Natural killer cell (primary cell): ENCODE results near the gene CDC42EP4. TPM values are rescaled to one million over a fixed set of nuclear protein-coding genes. Genes with fewer than 3 reads are reported as not detected.

Experiments used
- ATAC-seq, 3 donors: fragments of 150-1000 bp in 2 of 3; fragments of 200-7000 bp in 1 of 3; cut with Tn5 transposase; 1 replicate in 1 of 3; 2 replicates in 2 of 3; pipeline ENCODE4 v1.10.0; 2021; ENCODE audit warnings: mild to moderate bottlenecking in 2 of 3, moderate library complexity in 2 of 3
- DNase-seq, 2 donors: peaks; one replicate each; pipeline versions ENCODE4 v3.0.0 to v3.0.0-alpha.2; 2013 to 2021; ENCODE audit warnings: mixed read lengths in 1 of 2
- H3K27ac ChIP-seq: one replicate; pipeline ENCODE4 v1.5.1; 2013; ENCODE audit warnings: mild to moderate bottlenecking, low read length
- H3K27me3 ChIP-seq: one replicate; pipeline ENCODE4 v1.6.1; 2013; ENCODE audit warnings: low read length; ENCODE audit not compliant: control insufficient read depth, insufficient read depth
- H3K36me3 ChIP-seq: one replicate; pipeline ENCODE4 v1.6.1; 2013; ENCODE audit warnings: low read length; ENCODE audit not compliant: control insufficient read depth, insufficient read depth
- H3K4me1 ChIP-seq: one replicate; pipeline ENCODE4 v1.6.1; 2013; ENCODE audit warnings: low read length; ENCODE audit not compliant: control insufficient read depth, insufficient read depth
- H3K4me3 ChIP-seq: one replicate; pipeline ENCODE4 v1.5.1; 2013; ENCODE audit warnings: low read length
- H3K9me3 ChIP-seq: one replicate; pipeline ENCODE4 v1.6.1; 2013; ENCODE audit warnings: low read length; ENCODE audit not compliant: control insufficient read depth, insufficient read depth
- H3K27ac Mint-ChIP-seq, 2 donors: one replicate each; pipeline ENCODE4 v1.8.0; 2022; ENCODE audit warnings: mild to moderate bottlenecking in 2 of 2, mixed read lengths in 2 of 2, moderate library complexity in 1 of 2
- H3K27me3 Mint-ChIP-seq, 2 donors: one replicate each; pipeline ENCODE4 v1.8.0; 2022; ENCODE audit warnings: low read depth in 2 of 2, mixed read lengths in 2 of 2
- H3K36me3 Mint-ChIP-seq: one replicate; pipeline ENCODE4 v1.8.0; 2022; ENCODE audit warnings: mixed read lengths
- H3K4me1 Mint-ChIP-seq, 2 donors: one replicate each; pipeline ENCODE4 v1.8.0; 2022; ENCODE audit warnings: mixed read lengths in 2 of 2
- H3K4me3 Mint-ChIP-seq: one replicate; pipeline ENCODE4 v1.8.0; 2022; ENCODE audit warnings: mild to moderate bottlenecking, moderate library complexity, mixed read lengths
- H3K9me3 Mint-ChIP-seq, 2 donors: one replicate each; pipeline ENCODE4 v1.8.0; 2022; ENCODE audit warnings: mixed read lengths in 2 of 2
- CTCF ChIP-seq: fragments of 200-600 bp; IDR thresholded peaks from one replicate; pipeline ENCODE4 v1.8.0; 2022; ENCODE audit warnings: antibody characterized with exemption
- WGBS: methylation state at CpG from one replicate; pipeline ENCODE4 v1.1.7; 2013; ENCODE audit warnings: missing lambda C conversion rate; ENCODE audit not compliant: insufficient coverage; 5-methylcytosine and 5-hydroxymethylcytosine counted together
- intact Hi-C: fragments of 100-400 bp; cut with micrococcal nuclease; formaldehyde crosslinking; loops from one replicate; pipeline ENCODE4 v1.14.2; 2022
- total RNA-seq, 4 donors: library from RNA; stranded (reverse); fragments of 120-200 nt in 1 of 4; gene quantifications; one replicate each; pipeline versions ENCODE4 v1.2.3 to v1.2.4, GENCODE V29; 2013 to 2022

The CDC42EP4 gene
- total RNA-seq, 3 donors from 2014 or later (not counting 1 experiment from before 2014, with no cell fraction given): 2.5 to 9.6 (median 4.4) TPM

GRCh38 chr17:73297934-73298861, 13.6 kb downstream of the CDC42EP4 start:
- DNase-seq (no peak), ATAC-seq (no peak)
- H3K4me1 Mint-ChIP-seq: no peaks in the 10 kb centered on the region
- H3K27me3 Mint-ChIP-seq: no peaks in the 10 kb centered on the region
- no peaks in the 10 kb centered on the region for H3K4me1 ChIP-seq
- H3K9me3 ChIP-seq: no peaks in the 10 kb centered on the region
- intact Hi-C loops: no loop called here
- no peak for TF ChIP-seq CTCF
- no peak overlapping the region for H3K4me3 ChIP-seq
- no peaks in the 10 kb centered on the region for H3K36me3 Mint-ChIP-seq
- H3K27ac Mint-ChIP-seq: no peak overlapping the region
- no peak overlapping the region for H3K4me3 Mint-ChIP-seq
- H3K36me3 ChIP-seq: no peaks in the 10 kb centered on the region
- WGBS: 44% methylated on average over 15 of the region's 15 CpGs
- no peaks in the 10 kb centered on the region for H3K9me3 Mint-ChIP-seq
- H3K27me3 ChIP-seq: no peaks in the 10 kb centered on the region
- no peak overlapping the region for H3K27ac ChIP-seq

GRCh38 chr17:73293480-73293911, 18.3 kb downstream of the CDC42EP4 start:
- WGBS: 88% methylated on average over 9 of the region's 9 CpGs
- no peaks in the 10 kb centered on the region for H3K27me3 Mint-ChIP-seq
- no peaks in the 10 kb centered on the region for H3K36me3 Mint-ChIP-seq
- H3K27me3 ChIP-seq: no peaks in the 10 kb centered on the region
- no peak overlapping the region for H3K4me3 ChIP-seq
- peaks cover 25% of the 10 kb centered on the region for H3K4me1 ChIP-seq
- ATAC-seq: no peak
- no peak overlapping the region for H3K27ac ChIP-seq
- H3K9me3 Mint-ChIP-seq: no peaks in the 10 kb centered on the region
- intact Hi-C loops: no loop called here
- H3K9me3 ChIP-seq: no peaks in the 10 kb centered on the region
- DNase-seq: no peak
- H3K4me1 Mint-ChIP-seq: peaks cover 15 to 35% of the 10 kb centered on the region in 2 donors
- no peak overlapping the region for H3K4me3 Mint-ChIP-seq
- no peak for TF ChIP-seq CTCF
- H3K36me3 ChIP-seq: no peaks in the 10 kb centered on the region
- H3K27ac Mint-ChIP-seq: no peak overlapping the region

GRCh38 chr17:73293031-73293430, 18.8 kb downstream of the CDC42EP4 start:
- Histone ChIP-seq H3K4me1 (peaks cover 25% of the 10 kb centered on the region), H3K9me3 (no peaks in the 10 kb centered on the region), H3K36me3 (no peaks in the 10 kb centered on the region), H3K27me3 (no peaks in the 10 kb centered on the region), H3K4me3 (no peak overlapping the region), H3K27ac (no peak overlapping the region)
- Mint-ChIP-seq H3K27me3 (no peaks in the 10 kb centered on the region), H3K27ac (no peak overlapping the region), H3K4me1 (peaks cover 15 to 35% of the 10 kb centered on the region in 2 donors), H3K4me3 (no peak overlapping the region), H3K9me3 (no peaks in the 10 kb centered on the region), H3K36me3 (no peaks in the 10 kb centered on the region)
- TF ChIP-seq CTCF: no peak
- intact Hi-C loops: no loop called here
- 92% methylated on average over 11 of the region's 11 CpGs for WGBS
- no peak for DNase-seq
- ATAC-seq: no peak
